Loucy (cell line): ENCODE data around the gene PLEKHA6.

Source experiments
- H2AFZ ChIP-seq: fragments of 200-600 bp; sonication (generic); 2 replicates; pipeline ENCODE4 v1.6.0; 2016; ENCODE audit warnings: antibody characterized with exemption, mild to moderate bottlenecking, low read length, moderate library complexity
- H3F3A ChIP-seq: fragments of 200-600 bp; 2 replicates; pipeline ENCODE4 v1.6.0; 2016; ENCODE audit warnings: antibody characterized with exemption, low read depth, mild to moderate bottlenecking
- H3K27me3 ChIP-seq: fragments of 200-600 bp; sonication (generic); 2 replicates; pipeline ENCODE4 v1.6.1; 2014; ENCODE audit warnings: low read length, mild to moderate bottlenecking; ENCODE audit not compliant: insufficient read depth, poor library complexity, severe bottlenecking
- H3K36me3 ChIP-seq: fragments of 200-600 bp; sonication (generic); 2 replicates; pipeline ENCODE4 v1.6.1; 2016; ENCODE audit warnings: low read length; ENCODE audit not compliant: insufficient read depth
- H3K4me1 ChIP-seq: fragments of 200-600 bp; sonication (generic); 2 replicates; pipeline ENCODE4 v1.5.1; 2014; ENCODE audit warnings: low read length, mild to moderate bottlenecking; ENCODE audit not compliant: insufficient read depth, poor library complexity, severe bottlenecking
- H3K4me2 ChIP-seq: fragments of 200-600 bp; sonication (generic); 2 replicates; pipeline ENCODE4 v1.6.0; 2014; ENCODE audit warnings: antibody characterized with exemption, low read length, low read depth, mild to moderate bottlenecking; ENCODE audit not compliant: poor library complexity, severe bottlenecking
- H3K4me3 ChIP-seq: fragments of 200-600 bp; sonication (generic); 2 replicates; pipeline ENCODE4 v1.5.1; 2014; ENCODE audit warnings: low read length, mild to moderate bottlenecking, mixed read lengths; ENCODE audit not compliant: poor library complexity, severe bottlenecking
- H3K79me2 ChIP-seq: fragments of 200-600 bp; sonication (generic); 2 replicates; pipeline ENCODE4 v1.6.1; 2014; ENCODE audit warnings: low read length; ENCODE audit not compliant: insufficient read depth
- H3K9ac ChIP-seq: fragments of 200-600 bp; sonication (generic); 2 replicates; pipeline ENCODE4 v1.6.0; 2014; ENCODE audit warnings: mild to moderate bottlenecking, low read depth, low read length, moderate library complexity; ENCODE audit not compliant: poor library complexity, severe bottlenecking
- H3K9me2 ChIP-seq: fragments of 200-600 bp; sonication (generic); replicated peaks from 2 replicates; pipeline ENCODE4 v1.6.1; 2016; ENCODE audit warnings: low read depth, low read length, mixed read lengths
- H3K9me3 ChIP-seq: fragments of 200-600 bp; sonication (generic); 2 replicates; pipeline ENCODE4 v1.6.1; 2014; ENCODE audit warnings: mild to moderate bottlenecking, antibody characterized with exemption, low read length, low read depth; ENCODE audit not compliant: insufficient read depth
- H4K20me1 ChIP-seq: fragments of 200-600 bp; sonication (generic); 2 replicates; pipeline ENCODE4 v1.6.0; 2014; ENCODE audit warnings: antibody characterized with exemption, low read length, mild to moderate bottlenecking; ENCODE audit not compliant: insufficient read depth, poor library complexity, severe bottlenecking
- EZH2phosphoT487 ChIP-seq: fragments of 200-600 bp; IDR thresholded peaks from 2 replicates; pipeline ENCODE4 v1.6.1; 2018; ENCODE audit warnings: antibody characterized with exemption, mild to moderate bottlenecking, moderate library complexity, borderline replicate concordance
- TF ChIP-seq, protein P1 (sequence below): fragments of 200-600 bp; sonication (generic); conservative IDR thresholded peaks from 2 replicates; pipeline ENCODE4 v1.5.1; 2014; ENCODE audit warnings: mild to moderate bottlenecking, antibody characterized with exemption, low read length

Gene PLEKHA6

DNA sequence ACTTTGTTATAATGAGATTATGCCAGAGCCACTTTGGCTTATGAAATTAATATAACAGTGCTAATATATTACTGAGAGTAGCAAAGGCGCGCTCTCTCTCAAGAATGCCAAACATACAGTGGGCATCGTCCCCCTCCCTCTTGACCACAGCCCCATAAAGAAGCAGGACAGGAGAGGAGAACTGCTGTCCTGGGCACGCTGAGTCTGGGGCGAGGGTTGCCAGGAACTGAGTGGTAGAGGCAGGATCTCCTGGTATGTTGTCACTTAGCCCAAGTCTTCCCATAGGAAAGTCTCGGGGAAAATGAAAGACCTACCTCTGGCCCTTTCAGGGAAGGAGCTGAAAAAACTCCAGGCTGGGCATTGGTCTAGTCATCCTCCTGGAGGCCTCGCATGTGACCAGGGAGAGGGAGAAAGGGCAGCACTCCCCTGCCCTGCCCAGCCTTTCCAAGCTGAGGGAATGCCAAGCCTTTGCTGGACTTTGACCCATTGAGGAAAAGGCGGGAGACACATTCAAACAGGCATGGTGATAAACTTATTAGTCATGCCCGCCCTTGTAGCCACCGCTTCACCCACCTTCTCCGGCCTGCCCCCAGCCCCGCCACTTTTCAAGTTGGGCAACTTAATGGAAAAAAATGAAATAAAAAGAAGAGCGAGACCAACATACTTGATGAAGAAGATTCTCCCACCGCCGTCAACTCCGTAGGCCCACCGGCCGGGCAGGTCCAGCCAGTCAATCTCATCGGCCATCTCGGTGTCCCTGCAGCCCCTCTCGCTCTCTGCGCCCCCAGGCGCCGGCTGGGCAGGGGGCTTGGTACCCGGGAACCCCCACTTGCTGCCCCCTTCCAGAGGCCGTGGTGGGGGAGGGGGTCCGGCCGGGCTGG lies 17.4 kb upstream of the PLEKHA6 start:
- Histone ChIP-seq H3K79me2 (no peaks in the 10 kb centered on the region), H3K9me2 (no peaks in the 10 kb centered on the region), H3K4me3 (peak overlapping the region; percentile 72), H3K9ac (no peak overlapping the region), H2AFZ (peak overlapping the region; percentile 98; the same call in 1 of the 2 replicates), H3K9me3 (no peaks in the 10 kb centered on the region), H4K20me1 (no peaks in the 10 kb centered on the region), H3K36me3 (no peaks in the 10 kb centered on the region), H3K4me1 (peaks cover 10% of the 10 kb centered on the region), H3K4me2 (peak overlapping the region; percentile 94), H3K27me3 (peaks cover 19% of the 10 kb centered on the region), H3F3A (no peaks in the 10 kb centered on the region)
- TF ChIP-seq, protein P1, sequence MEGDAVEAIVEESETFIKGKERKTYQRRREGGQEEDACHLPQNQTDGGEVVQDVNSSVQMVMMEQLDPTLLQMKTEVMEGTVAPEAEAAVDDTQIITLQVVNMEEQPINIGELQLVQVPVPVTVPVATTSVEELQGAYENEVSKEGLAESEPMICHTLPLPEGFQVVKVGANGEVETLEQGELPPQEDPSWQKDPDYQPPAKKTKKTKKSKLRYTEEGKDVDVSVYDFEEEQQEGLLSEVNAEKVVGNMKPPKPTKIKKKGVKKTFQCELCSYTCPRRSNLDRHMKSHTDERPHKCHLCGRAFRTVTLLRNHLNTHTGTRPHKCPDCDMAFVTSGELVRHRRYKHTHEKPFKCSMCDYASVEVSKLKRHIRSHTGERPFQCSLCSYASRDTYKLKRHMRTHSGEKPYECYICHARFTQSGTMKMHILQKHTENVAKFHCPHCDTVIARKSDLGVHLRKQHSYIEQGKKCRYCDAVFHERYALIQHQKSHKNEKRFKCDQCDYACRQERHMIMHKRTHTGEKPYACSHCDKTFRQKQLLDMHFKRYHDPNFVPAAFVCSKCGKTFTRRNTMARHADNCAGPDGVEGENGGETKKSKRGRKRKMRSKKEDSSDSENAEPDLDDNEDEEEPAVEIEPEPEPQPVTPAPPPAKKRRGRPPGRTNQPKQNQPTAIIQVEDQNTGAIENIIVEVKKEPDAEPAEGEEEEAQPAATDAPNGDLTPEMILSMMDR = no peak
- no peak for TF ChIP-seq EZH2phosphoT487

DNA sequence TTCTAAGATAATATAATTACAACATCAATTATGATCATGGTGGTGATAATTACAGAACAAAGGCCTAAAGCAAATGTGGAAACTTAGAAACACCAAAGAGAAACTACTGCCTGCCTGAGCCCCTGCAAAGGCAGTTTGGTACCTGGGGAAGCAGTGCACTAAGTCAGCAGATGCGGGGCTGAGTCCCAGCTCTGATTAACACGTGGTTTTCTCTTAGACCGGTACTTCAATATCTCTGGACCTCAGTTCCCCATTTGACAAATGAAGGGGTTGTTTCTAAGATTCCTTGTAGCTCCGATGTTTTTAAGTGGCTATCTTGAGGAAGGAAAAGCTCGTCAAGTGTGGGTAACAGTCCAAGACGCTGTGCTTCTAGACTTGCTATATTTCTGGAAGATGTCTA lies 16.7 kb upstream of the PLEKHA6 start:
- Histone ChIP-seq H3K4me2 (no peak overlapping the region), H3K36me3 (no peaks in the 10 kb centered on the region), H3K9me2 (no peaks in the 10 kb centered on the region), H3K4me3 (no peak overlapping the region), H3F3A (no peaks in the 10 kb centered on the region), H3K79me2 (no peaks in the 10 kb centered on the region), H2AFZ (no peak overlapping the region), H3K27me3 (peaks cover 19% of the 10 kb centered on the region), H3K9me3 (no peaks in the 10 kb centered on the region), H3K4me1 (peaks cover 9% of the 10 kb centered on the region), H4K20me1 (no peaks in the 10 kb centered on the region), H3K9ac (no peak overlapping the region)
- TF ChIP-seq, protein P1 = no peak
- TF ChIP-seq EZH2phosphoT487 = no peak

DNA sequence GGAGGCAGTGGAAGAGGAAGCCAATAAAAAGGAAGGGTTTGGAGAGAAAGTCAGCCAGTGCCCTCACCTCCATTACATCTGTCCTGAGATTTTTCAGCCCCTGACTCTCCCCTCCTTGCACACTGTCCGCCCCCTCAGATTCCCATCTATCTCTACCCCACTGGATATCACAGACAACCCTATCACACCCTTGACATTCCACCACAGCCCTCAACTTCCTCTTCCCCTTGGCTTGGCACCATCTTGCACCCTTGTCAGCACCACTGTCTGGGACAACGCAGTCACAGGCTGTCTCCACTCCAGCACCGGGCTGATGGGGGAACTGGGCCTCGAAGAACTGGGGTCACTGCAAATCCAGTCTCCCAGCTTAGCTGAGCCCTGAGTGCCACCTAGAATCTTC lies 14.2 kb upstream of the PLEKHA6 start:
- H3K9me2 ChIP-seq = no peaks in the 10 kb centered on the region
- H4K20me1 ChIP-seq = no peaks in the 10 kb centered on the region
- no peaks in the 10 kb centered on the region for H3F3A ChIP-seq
- no peak overlapping the region for H3K9ac ChIP-seq
- TF ChIP-seq, protein P1 = no peak
- no peak for TF ChIP-seq EZH2phosphoT487
- no peak overlapping the region for H3K4me3 ChIP-seq
- H3K4me1 ChIP-seq = peaks cover 9% of the 10 kb centered on the region
- no peak overlapping the region for H2AFZ ChIP-seq
- no peaks in the 10 kb centered on the region for H3K36me3 ChIP-seq
- H3K27me3 ChIP-seq = peaks cover 19% of the 10 kb centered on the region
- no peaks in the 10 kb centered on the region for H3K79me2 ChIP-seq
- H3K4me2 ChIP-seq = no peak overlapping the region
- H3K9me3 ChIP-seq = no peaks in the 10 kb centered on the region
